ENCODE results near the gene TMPRSS11D.

The TMPRSS11D gene

DNA sequence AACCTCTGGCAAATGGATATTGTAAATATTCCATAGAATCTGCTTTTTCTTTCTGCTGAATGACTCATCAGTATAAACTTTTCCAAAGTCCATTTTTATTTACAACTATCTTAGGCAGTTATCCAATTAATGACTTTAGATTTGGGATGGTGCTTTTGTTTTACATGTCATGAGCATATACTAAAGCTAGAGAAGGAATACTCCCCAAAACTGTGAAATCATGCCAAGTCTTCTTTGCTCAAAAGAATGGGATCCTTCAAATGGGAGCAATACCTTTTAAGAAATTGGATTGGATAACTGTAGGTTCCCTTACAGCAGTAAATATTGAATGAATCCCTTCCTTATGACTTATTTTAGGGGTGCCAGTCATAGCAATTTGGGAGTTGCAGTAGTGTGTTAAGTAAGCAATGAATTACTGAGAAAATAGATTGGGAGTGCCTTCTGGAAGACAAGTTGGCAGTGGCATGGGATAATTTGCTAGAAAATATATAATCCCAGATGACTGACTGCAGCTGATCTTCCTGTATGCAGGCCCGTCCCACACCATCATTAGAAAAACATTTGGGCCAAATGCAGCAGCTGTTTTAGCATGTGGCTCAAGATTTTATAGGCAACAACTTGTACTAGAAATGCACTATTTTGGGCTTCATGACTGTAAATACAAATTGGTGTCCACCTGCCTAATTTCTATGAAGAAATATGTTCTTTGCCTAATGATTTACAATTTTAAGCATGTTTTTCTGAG lies 2.8 kb downstream of the TMPRSS11D start:
- ChIA-PET CTCF (interaction anchor here (0.5 kb wide), 1 partner anchor 308 kb away, joined by 3 read pairs; no protein-coding TSS in a partner anchor), POLR2A (no interaction called here)
- no peak overlapping the region for H3K27ac ChIP-seq (ENCODE audit: extremely low read depth, low read depth, low read length)
- H3K36me3 ChIP-seq (ENCODE audit: control insufficient read depth in 2 of 2, insufficient read depth in 1 of 2, low read length in 2 of 2), result no peaks in the 10 kb centered on the region
- no peak overlapping the region for H3K4me3 ChIP-seq (ENCODE audit: low read depth, low read length)
- H3K9me3 ChIP-seq (ENCODE audit: control insufficient read depth, insufficient read depth, low read depth, low read length), result no peaks in the 10 kb centered on the region
- TF ChIP-seq SP3 (tag by site-specific recombination; IDR thresholded peaks at IDR 0.05) (no peak), ZNF266 (tag by site-specific recombination; IDR thresholded peaks at IDR 0.05; ENCODE audit: low read depth) (no peak), TCF7L2 (IDR thresholded peaks at IDR 0.05; ENCODE audit: borderline replicate concordance, low read depth, low read length) (no peak), ZNF112 (tag by site-specific recombination; IDR thresholded peaks at IDR 0.05) (no peak), ZNF548 (tag by site-specific recombination; IDR thresholded peaks at IDR 0.05) (no peak), ZNF664 (tag by site-specific recombination; IDR thresholded peaks at IDR 0.05) (no peak), ZNF843 (tag by site-specific recombination; IDR thresholded peaks at IDR 0.05) (no peak), ZNF175 (tag by site-specific recombination; IDR thresholded peaks at IDR 0.05) (no peak), ZNF585B (tag by site-specific recombination; IDR thresholded peaks at IDR 0.05) (no peak), ZNF639 (tag by site-specific recombination; IDR thresholded peaks at IDR 0.05) (no peak), ZNF704 (tag by site-specific recombination; IDR thresholded peaks at IDR 0.05) (no peak)
- H3K4me1 ChIP-seq (ENCODE audit: control insufficient read depth, insufficient read depth, low read length), result no peaks in the 10 kb centered on the region

GRCh38 chr4:67879486-67879885 lies 4.3 kb downstream of the TMPRSS11D start:
- no peaks in the 10 kb centered on the region for H3K36me3 ChIP-seq (ENCODE audit: control insufficient read depth in 2 of 2, insufficient read depth in 1 of 2, low read length in 2 of 2)
- no peak for TF ChIP-seq ZNF747 (tag by site-specific recombination; IDR thresholded peaks at IDR 0.05)
- TF ChIP-seq GFI1B (tag by site-specific recombination; IDR thresholded peaks at IDR 0.05), result no peak
- no peak for TF ChIP-seq TCF7L2 (IDR thresholded peaks at IDR 0.05; ENCODE audit: borderline replicate concordance, low read depth, low read length)
- TF ChIP-seq, protein P1, sequence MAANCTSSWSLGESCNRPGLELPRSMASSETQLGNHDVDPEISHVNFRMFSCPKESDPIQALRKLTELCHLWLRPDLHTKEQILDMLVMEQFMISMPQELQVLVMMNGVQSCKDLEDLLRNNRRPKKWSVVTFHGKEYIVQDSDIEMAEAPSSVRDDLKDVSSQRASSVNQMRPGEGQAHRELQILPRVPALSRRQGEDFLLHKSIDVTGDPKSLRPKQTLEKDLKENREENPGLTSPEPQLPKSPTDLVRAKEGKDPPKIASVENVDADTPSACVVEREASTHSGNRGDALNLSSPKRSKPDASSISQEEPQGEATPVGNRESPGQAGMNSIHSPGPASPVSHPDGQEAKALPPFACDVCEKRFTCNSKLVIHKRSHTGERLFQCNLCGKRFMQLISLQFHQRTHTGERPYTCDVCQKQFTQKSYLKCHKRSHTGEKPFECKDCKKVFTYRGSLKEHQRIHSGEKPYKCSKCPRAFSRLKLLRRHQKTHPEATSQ (tag by site-specific recombination; IDR thresholded peaks at IDR 0.05), result no peak
- TF ChIP-seq ZBTB11 (tag by site-specific recombination; conservative IDR thresholded peaks at IDR 0.05; ENCODE audit: low read depth), result no peak
- no peak for TF ChIP-seq REPIN1 (tag by site-specific recombination; IDR thresholded peaks at IDR 0.05; ENCODE audit: low read depth)
- TF ChIP-seq YY1 (tag by site-specific recombination; IDR thresholded peaks at IDR 0.05), result no peak
- H3K27ac ChIP-seq (ENCODE audit: extremely low read depth, low read depth, low read length), result no peak overlapping the region
- CTCF ChIA-PET, result interaction anchor here (1.6 kb wide), 1 partner anchor 31 kb away, joined by 4 read pairs; no protein-coding TSS in a partner anchor
- no peak overlapping the region for H3K4me3 ChIP-seq (ENCODE audit: low read depth, low read length)
- no peaks in the 10 kb centered on the region for H3K9me3 ChIP-seq (ENCODE audit: control insufficient read depth, insufficient read depth, low read depth, low read length)
- POLR2A ChIA-PET, result no interaction called here
- no peaks in the 10 kb centered on the region for H3K4me1 ChIP-seq (ENCODE audit: control insufficient read depth, insufficient read depth, low read length)

All from HEK293 (cell line).